Measurements from ENCODE around the gene ZFHX2.

DNA sequence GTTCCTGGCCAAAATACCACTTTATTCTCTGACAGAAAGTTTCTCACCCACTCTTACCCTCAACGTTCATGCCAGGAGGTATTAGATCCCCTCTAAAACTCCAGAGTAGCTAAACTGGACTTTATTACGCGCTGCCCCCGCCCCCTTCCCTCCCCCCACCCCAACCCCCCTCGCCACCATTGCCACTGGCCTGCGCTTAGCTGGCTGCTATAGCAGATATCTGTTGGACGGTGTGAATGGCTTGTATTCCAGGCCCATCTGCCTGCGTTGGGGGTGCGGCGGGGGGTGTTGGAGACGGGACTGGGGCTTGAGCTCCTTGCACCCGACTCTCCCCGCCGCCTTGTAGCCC, 3.9 kb upstream of the ZFHX2 start:
- TF ChIP-seq, protein P1, sequence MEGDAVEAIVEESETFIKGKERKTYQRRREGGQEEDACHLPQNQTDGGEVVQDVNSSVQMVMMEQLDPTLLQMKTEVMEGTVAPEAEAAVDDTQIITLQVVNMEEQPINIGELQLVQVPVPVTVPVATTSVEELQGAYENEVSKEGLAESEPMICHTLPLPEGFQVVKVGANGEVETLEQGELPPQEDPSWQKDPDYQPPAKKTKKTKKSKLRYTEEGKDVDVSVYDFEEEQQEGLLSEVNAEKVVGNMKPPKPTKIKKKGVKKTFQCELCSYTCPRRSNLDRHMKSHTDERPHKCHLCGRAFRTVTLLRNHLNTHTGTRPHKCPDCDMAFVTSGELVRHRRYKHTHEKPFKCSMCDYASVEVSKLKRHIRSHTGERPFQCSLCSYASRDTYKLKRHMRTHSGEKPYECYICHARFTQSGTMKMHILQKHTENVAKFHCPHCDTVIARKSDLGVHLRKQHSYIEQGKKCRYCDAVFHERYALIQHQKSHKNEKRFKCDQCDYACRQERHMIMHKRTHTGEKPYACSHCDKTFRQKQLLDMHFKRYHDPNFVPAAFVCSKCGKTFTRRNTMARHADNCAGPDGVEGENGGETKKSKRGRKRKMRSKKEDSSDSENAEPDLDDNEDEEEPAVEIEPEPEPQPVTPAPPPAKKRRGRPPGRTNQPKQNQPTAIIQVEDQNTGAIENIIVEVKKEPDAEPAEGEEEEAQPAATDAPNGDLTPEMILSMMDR (optimal IDR thresholded peaks at IDR 0.05 in 1 of 3, IDR thresholded peaks at IDR 0.05 in 1 of 3, conservative IDR thresholded peaks at IDR 0.05 in 1 of 3; ENCODE audit: extremely low read depth in 1 of 3, insufficient read depth in 2 of 3, low read length in 3 of 3), result no peak
- TF ChIP-seq EZH2 (IDR thresholded peaks at IDR 0.05; ENCODE audit: low read length), result no peak
